Common myeloid progenitor, CD34-positive (primary cell): ENCODE results near the gene PKNOX1.
A peak's percentile ranks its signal among the peaks of the same experiment; 100 is the strongest.
"Not testable (repeated sequence)": the region's sequence is repeated elsewhere in the genome, so short reads cannot be mapped to it uniquely, and the experiment has no call there.

Source experiments
- CTCF ChIA-PET: fragments of 350-600 bp; sonication (Branson Sonifier 250); formaldehyde crosslinking; loops from one replicate; lab custom pipeline; 2021; ENCODE audit warnings: antibody characterized with exemption; lab: Charles Lee
- POLR2A ChIA-PET: fragments of 350-600 bp; sonication (Branson Sonifier 250); formaldehyde crosslinking; loops from one replicate; lab custom pipeline; 2021; ENCODE audit warnings: antibody characterized with exemption; lab: Charles Lee
- DNase-seq, 3 donors: peaks; one replicate each; pipeline versions ENCODE4 v3.0.0 to v3.0.0-alpha.2; 2013
- H3K27ac ChIP-seq, 2 experiments: 1 replicate in 1 of 2; 2 replicates in 1 of 2; pipeline ENCODE4 v1.7.0; 2013; ENCODE audit warnings: inconsistent platforms in 2 of 2, low read length in 2 of 2, mild to moderate bottlenecking in 2 of 2, low read depth in 1 of 2, moderate library complexity in 1 of 2; ENCODE audit not compliant: severe bottlenecking in 2 of 2, insufficient read depth in 1 of 2, poor library complexity in 1 of 2
- H3K27me3 ChIP-seq, 5 experiments: replicated peaks in 2 of 5; 1 replicate in 3 of 5; 2 replicates in 2 of 5; pipeline versions ENCODE4 v1.6.1 to v1.7.0; 2013; ENCODE audit warnings: low read length in 4 of 5, mild to moderate bottlenecking in 2 of 5, moderate library complexity in 2 of 5, inconsistent platforms in 1 of 5; ENCODE audit not compliant: insufficient read depth in 5 of 5, control insufficient read depth in 4 of 5
- H3K36me3 ChIP-seq, 4 experiments: 1 replicate in 2 of 4; 2 replicates in 2 of 4; pipeline versions ENCODE4 v1.6.1 to v1.7.0; 2013; ENCODE audit warnings: low read length in 3 of 4, control low read depth in 1 of 4, mild to moderate bottlenecking in 1 of 4; ENCODE audit not compliant: control insufficient read depth in 4 of 4, insufficient read depth in 4 of 4
- H3K4me1 ChIP-seq, 4 experiments: 1 replicate in 3 of 4; 2 replicates in 1 of 4; pipeline versions ENCODE4 v1.6.1 to v1.7.1; 2013; ENCODE audit warnings: low read length in 3 of 4, mild to moderate bottlenecking in 3 of 4, control low read depth in 1 of 4, inconsistent platforms in 1 of 4, moderate library complexity in 1 of 4; ENCODE audit not compliant: control insufficient read depth in 4 of 4, insufficient read depth in 4 of 4; ENCODE audit errors: control extremely low read depth in 1 of 4
- H3K4me3 ChIP-seq, 7 experiments: 1 replicate in 4 of 7; 2 replicates in 3 of 7; pipeline versions ENCODE4 v1.5.1 to v1.7.0; 2013; ENCODE audit warnings: mild to moderate bottlenecking in 7 of 7, low read length in 6 of 7, moderate library complexity in 6 of 7, inconsistent platforms in 2 of 7, low read depth in 2 of 7, control low read depth in 1 of 7; ENCODE audit not compliant: insufficient read depth in 4 of 7, control insufficient read depth in 1 of 7; ENCODE audit errors: extremely low read depth in 1 of 7
- H3K9me3 ChIP-seq, 5 experiments: 1 replicate in 4 of 5; 2 replicates in 1 of 5; pipeline versions ENCODE4 v1.6.1 to v1.7.1; 2013; ENCODE audit warnings: low read length in 4 of 5, mild to moderate bottlenecking in 2 of 5, inconsistent platforms in 1 of 5, low read depth in 1 of 5, moderate library complexity in 1 of 5; ENCODE audit not compliant: control insufficient read depth in 4 of 5, insufficient read depth in 2 of 5; ENCODE audit errors: control extremely low read depth in 1 of 5
- WGBS: methylation state at CpG from one replicate; pipeline ENCODE4 v1.1.5; 2013; ENCODE audit not compliant: insufficient coverage; 5-methylcytosine and 5-hydroxymethylcytosine counted together

The PKNOX1 gene

DNA sequence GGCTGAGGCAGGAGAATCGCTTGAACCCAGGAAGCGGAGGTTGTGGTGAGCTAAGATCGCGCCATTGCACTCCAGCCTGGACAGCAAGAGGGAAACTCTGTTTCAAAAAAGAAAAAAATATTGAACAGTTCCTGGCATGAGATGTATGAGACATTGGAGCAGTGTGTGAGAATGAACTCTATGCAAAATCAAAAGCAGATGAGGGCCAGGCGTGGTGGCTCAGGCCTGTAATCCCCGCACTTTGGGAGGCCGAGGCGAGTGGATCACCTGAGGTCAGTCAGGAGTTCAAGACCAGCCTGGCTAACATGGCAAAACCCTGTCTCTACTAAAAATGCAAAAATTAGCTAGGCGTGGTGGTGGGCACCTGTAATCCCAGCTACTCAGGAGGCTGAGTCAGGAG, 6.7 kb upstream of the PKNOX1 start:
- POLR2A ChIA-PET: not testable (repeated sequence)
- WGBS: 96% methylated on average over 9 of the region's 9 CpGs

GRCh38 chr21:42969193-42969600, 5.2 kb upstream of the PKNOX1 start:
- CTCF ChIA-PET: interaction anchor here (0.5 kb wide), 1 partner anchor 23 kb away, joined by 3 read pairs; no protein-coding TSS in a partner anchor
- 95% methylated on average over 6 of the region's 6 CpGs for WGBS
- Histone ChIP-seq H3K27me3 (no peaks in the 10 kb centered on the region), H3K36me3 (no peaks in the 10 kb centered on the region), H3K9me3 (no peaks in the 10 kb centered on the region), H3K27ac (no peak overlapping the region), H3K4me3 (no peak overlapping the region), H3K4me1 (peaks cover 0 to 7% (median 6%) of the 10 kb centered on the region in 4 experiments)
- DNase-seq: no peak
- POLR2A ChIA-PET: no interaction called here

More for the DNA sequence above, 6.7 kb upstream of the PKNOX1 start:
- H3K27me3 ChIP-seq, H3K36me3 ChIP-seq, H3K9me3 ChIP-seq, H3K4me3 ChIP-seq, DNase-seq, H3K4me1 ChIP-seq, CTCF ChIA-PET, H3K27ac ChIP-seq: not testable (repeated sequence)

GRCh38 chr21:42970946-42971653, 3.3 kb upstream of the PKNOX1 start:
- Histone ChIP-seq H3K27ac (peak overlapping the region in 1 of 2 experiments; percentile 81), H3K36me3 (no peaks in the 10 kb centered on the region), H3K4me1 (peaks cover 0 to 15% (median 12%) of the 10 kb centered on the region in 4 experiments), H3K9me3 (no peaks in the 10 kb centered on the region), H3K4me3 (no peak overlapping the region), H3K27me3 (no peaks in the 10 kb centered on the region)
- POLR2A ChIA-PET: interaction anchor here (0.6 kb wide), 1 partner anchor 963 kb away, joined by 3 read pairs; no protein-coding TSS in a partner anchor
- no peak for DNase-seq
- WGBS: 96% methylated on average over 4 of the region's 7 CpGs
- CTCF ChIA-PET: no interaction called here

GRCh38 chr21:42971897-42972275, 2.5 kb upstream of the PKNOX1 start:
- POLR2A ChIA-PET: interaction anchor here (0.6 kb wide), 1 partner anchor 962 kb away, joined by 3 read pairs; no protein-coding TSS in a partner anchor
- Histone ChIP-seq H3K27me3 (no peaks in the 10 kb centered on the region), H3K9me3 (peaks cover 0 to 3% (median 0%) of the 10 kb centered on the region in 5 experiments), H3K4me3 (no peak overlapping the region), H3K4me1 (peaks cover 0 to 20% (median 15%) of the 10 kb centered on the region in 4 experiments), H3K36me3 (peaks cover 0 to 1% (median 0%) of the 10 kb centered on the region in 4 experiments), H3K27ac (peak overlapping the region in 1 of 2 experiments; percentile 81)
- 89% methylated on average over 3 of the region's 3 CpGs for WGBS
- DNase-seq: no peak
- CTCF ChIA-PET: no interaction called here

- H3K4me1 ChIP-seq: peaks cover 0 to 20% (median 15%) of the 10 kb centered on the region in 4 experiments
- WGBS: 65% methylated on average over 15 of the region's 19 CpGs
- H3K36me3 ChIP-seq: peaks cover 0 to 5% (median 1%) of the 10 kb centered on the region in 4 experiments
- H3K9me3 ChIP-seq: peaks cover 0 to 7% (median 1%) of the 10 kb centered on the region in 5 experiments
- POLR2A ChIA-PET: interaction anchor here (0.9 to 1.0 kb wide), 2 partner anchors 17 to 81 kb away, joined by 3 read pairs; no protein-coding TSS in a partner anchor
- H3K27me3 ChIP-seq: no peaks in the 10 kb centered on the region
- H3K4me3 ChIP-seq: peak overlapping the region; percentile 40 to 85 (median 67)
- no peak for DNase-seq
- peak overlapping the region; percentile 50 to 89 for H3K27ac ChIP-seq
- CTCF ChIA-PET: no interaction called here
Observed at GRCh38 chr21:42973309-42973990, 912 bp upstream of the PKNOX1 start.

- H3K9me3 ChIP-seq: peaks cover 0 to 7% (median 1%) of the 10 kb centered on the region in 5 experiments
- peak; percentile 77 to 90 (median 85) for DNase-seq
- 0% methylated on average over 51 of the region's 125 CpGs for WGBS
- H3K4me3 ChIP-seq: peak overlapping the region; percentile 65 to 94 (median 86)
- H3K4me1 ChIP-seq: peaks cover 0 to 20% (median 15%) of the 10 kb centered on the region in 4 experiments
- no peaks in the 10 kb centered on the region for H3K27me3 ChIP-seq
- POLR2A ChIA-PET: no interaction called here
- peaks cover 0 to 9% (median 4%) of the 10 kb centered on the region in 4 experiments for H3K36me3 ChIP-seq
- peak overlapping the region; percentile 85 to 92 for H3K27ac ChIP-seq
- CTCF ChIA-PET: no interaction called here
Observed at GRCh38 chr21:42974832-42975820, 764 bp downstream of the PKNOX1 start.
